Sigmoid colon (tissue), 7 donors: ENCODE results near the gene IL21R. TPM values are rescaled to one million over a fixed set of nuclear protein-coding genes. Genes with fewer than 3 reads are reported as not detected.

ENCODE experiments used
- DNase-seq: peaks from one replicate; pipeline ENCODE4 v3.0.0-alpha.2; 2019
- H3K27ac ChIP-seq, 4 donors: fragments of 200-600 bp; sonication (generic); one replicate each; pipeline ENCODE4 v1.5.1; 2016 to 2019; ENCODE audit warnings: mild to moderate bottlenecking in 1 of 4
- H3K27me3 ChIP-seq, 3 donors: fragments of 200-600 bp; sonication (generic); one replicate each; pipeline ENCODE4 v1.5.1; 2019; ENCODE audit warnings: mild to moderate bottlenecking in 1 of 3
- H3K36me3 ChIP-seq, 4 donors: fragments of 200-600 bp; sonication (generic); one replicate each; pipeline ENCODE4 v1.5.1; 2016 to 2019
- H3K4me1 ChIP-seq, 4 donors: fragments of 200-600 bp; sonication (generic); one replicate each; pipeline ENCODE4 v1.5.1; 2017 to 2019
- H3K4me3 ChIP-seq, 4 donors: fragments of 200-600 bp; sonication (generic); one replicate each; pipeline ENCODE4 v1.5.1; 2017 to 2019; ENCODE audit warnings: mild to moderate bottlenecking in 2 of 4, moderate library complexity in 1 of 4
- H3K9me3 ChIP-seq, 4 donors: fragments of 200-600 bp in 3 of 4; sonication (generic) in 3 of 4; one replicate each; pipeline versions ENCODE4 v1.5.1 to v1.6.1; 2013 to 2019
- EP300 ChIP-seq, 4 donors: sonication (generic); formaldehyde crosslinking; IDR thresholded peaks; one replicate each; pipeline ENCODE4 v1.6.1; 2017; ENCODE audit warnings: antibody characterized with exemption in 4 of 4
- POLR2A ChIP-seq, 2 donors: fragments of 450-650 bp; IDR thresholded peaks; one replicate each; pipeline ENCODE4 v1.6.1; 2016; ENCODE audit warnings: antibody characterized with exemption in 2 of 2, mild to moderate bottlenecking in 2 of 2, moderate library complexity in 2 of 2
- POLR2AphosphoS5 ChIP-seq, 4 donors: sonication (generic); formaldehyde crosslinking; IDR thresholded peaks; one replicate each; pipeline ENCODE4 v1.6.1; 2017; ENCODE audit warnings: antibody characterized with exemption in 4 of 4
- WGBS, 2 donors: extraction: QIAGEN DNeasy Blood & Tissue Kit; methylation state at CpG; one replicate each; pipeline ENCODE4 v1.1.7; 2013; 5-methylcytosine and 5-hydroxymethylcytosine counted together
- intact Hi-C: fragments of 100-400 bp; cut with DNase I; formaldehyde crosslinking; loops from one replicate; pipeline ENCODE4 v1.15.1; 2023
- polyA plus RNA-seq, 3 donors: library from polyadenylated mRNA; stranded (reverse); fragments of 200-250 nt; gene quantifications; one replicate each; pipeline ENCODE4 v1.2.3, GENCODE V29; 2013
- total RNA-seq, 4 donors: library from RNA; depleted of rRNA; stranded (reverse); fragments of >200 nt; gene quantifications; one replicate each; pipeline ENCODE4 v1.1.0, GENCODE V29; 2016
- TF ChIP-seq, protein P1 (sequence below), 4 experiments: fragments of 450-650 bp in 3 of 4; fragments of 200-600 bp in 1 of 4; IDR thresholded peaks; one replicate each; pipeline ENCODE4 v1.5.1; 2016 to 2019; ENCODE audit warnings: antibody characterized with exemption in 4 of 4, mild to moderate bottlenecking in 3 of 4, moderate library complexity in 2 of 4
- donor health status: healthy with polysubstance abuse.
- donor health status: Bipolar disorder and iron deficiency.
- donor health status: healthy.

Gene IL21R
- total and polyA plus RNA-seq, 7 donors: under 0.01 to 7.9 (median 0.27) TPM; not detected in 2

DNA sequence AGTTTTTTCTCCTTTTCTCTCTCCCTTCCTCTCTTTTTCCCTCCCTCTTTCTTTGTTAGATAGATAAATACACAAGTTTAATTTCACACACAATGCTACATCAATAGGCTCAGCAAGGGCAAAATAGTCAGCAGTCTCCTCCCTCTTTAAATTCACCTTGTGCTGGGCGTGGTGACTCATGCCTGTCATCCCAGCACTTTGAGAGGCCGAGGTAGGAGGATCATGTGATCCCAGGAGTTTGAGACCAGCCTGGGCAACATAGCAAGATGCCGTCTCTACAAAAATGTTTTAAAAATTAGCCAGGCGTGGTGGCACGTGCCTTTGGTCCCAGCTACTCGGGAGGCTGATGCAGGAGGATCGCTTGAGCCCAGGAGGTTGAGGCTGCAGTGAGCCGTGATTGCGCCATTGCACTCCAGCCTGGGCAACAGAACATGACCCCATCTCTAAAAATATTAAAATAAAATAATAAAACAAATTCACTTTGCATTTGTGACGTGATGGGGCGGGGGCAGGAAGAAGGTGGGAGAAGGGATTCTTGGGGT, 27.4 kb downstream of the IL21R start:
- Histone ChIP-seq H3K9me3 (no peaks in the 10 kb centered on the region), H3K4me1 (no peaks in the 10 kb centered on the region), H3K4me3 (no peak overlapping the region), H3K36me3 (no peaks in the 10 kb centered on the region), H3K27ac (no peak overlapping the region), H3K27me3 (peaks cover 0 to 33% (median 0%) of the 10 kb centered on the region in 3 donors)
- 75 to 89% methylated on average over 11 of the region's 11 CpGs for WGBS, 2 donors
- intact Hi-C loops: no loop called here
- TF ChIP-seq POLR2AphosphoS5 (IDR thresholded peaks at IDR 0.05) (no peak), POLR2A (IDR thresholded peaks at IDR 0.05) (no peak), EP300 (IDR thresholded peaks at IDR 0.05) (no peak)
- TF ChIP-seq, protein P1, sequence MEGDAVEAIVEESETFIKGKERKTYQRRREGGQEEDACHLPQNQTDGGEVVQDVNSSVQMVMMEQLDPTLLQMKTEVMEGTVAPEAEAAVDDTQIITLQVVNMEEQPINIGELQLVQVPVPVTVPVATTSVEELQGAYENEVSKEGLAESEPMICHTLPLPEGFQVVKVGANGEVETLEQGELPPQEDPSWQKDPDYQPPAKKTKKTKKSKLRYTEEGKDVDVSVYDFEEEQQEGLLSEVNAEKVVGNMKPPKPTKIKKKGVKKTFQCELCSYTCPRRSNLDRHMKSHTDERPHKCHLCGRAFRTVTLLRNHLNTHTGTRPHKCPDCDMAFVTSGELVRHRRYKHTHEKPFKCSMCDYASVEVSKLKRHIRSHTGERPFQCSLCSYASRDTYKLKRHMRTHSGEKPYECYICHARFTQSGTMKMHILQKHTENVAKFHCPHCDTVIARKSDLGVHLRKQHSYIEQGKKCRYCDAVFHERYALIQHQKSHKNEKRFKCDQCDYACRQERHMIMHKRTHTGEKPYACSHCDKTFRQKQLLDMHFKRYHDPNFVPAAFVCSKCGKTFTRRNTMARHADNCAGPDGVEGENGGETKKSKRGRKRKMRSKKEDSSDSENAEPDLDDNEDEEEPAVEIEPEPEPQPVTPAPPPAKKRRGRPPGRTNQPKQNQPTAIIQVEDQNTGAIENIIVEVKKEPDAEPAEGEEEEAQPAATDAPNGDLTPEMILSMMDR (IDR thresholded peaks at IDR 0.05): no peak
- peak; percentile 14 for DNase-seq

DNA sequence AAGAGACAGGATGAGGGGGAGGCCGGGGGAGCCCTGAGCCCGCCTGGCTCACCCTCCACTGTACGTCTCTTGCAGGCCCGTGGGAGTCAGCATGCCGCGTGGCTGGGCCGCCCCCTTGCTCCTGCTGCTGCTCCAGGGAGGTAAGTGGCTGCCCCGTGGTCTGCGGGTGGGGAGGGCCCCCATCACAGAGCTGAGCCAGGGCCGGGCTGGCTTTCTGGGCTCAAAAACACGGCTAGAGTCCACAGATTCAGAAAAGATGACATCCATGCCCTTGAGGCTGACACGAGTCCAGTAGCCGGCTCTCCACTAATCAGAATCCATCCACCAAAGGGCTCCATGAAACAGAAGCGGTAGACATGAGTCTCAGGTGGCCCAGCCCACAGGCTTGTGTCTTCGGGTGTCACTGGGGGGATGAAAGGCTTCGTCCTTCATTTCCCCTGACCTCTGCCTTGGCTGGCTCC, 28.0 kb downstream of the IL21R start:
- Histone ChIP-seq H3K27ac (no peak overlapping the region), H3K4me1 (no peaks in the 10 kb centered on the region), H3K27me3 (peaks cover 0 to 33% (median 0%) of the 10 kb centered on the region in 3 donors), H3K4me3 (no peak overlapping the region), H3K9me3 (no peaks in the 10 kb centered on the region), H3K36me3 (no peaks in the 10 kb centered on the region)
- intact Hi-C loops: no loop called here
- 70 to 77% methylated on average over 16 of the region's 16 CpGs for WGBS, 2 donors
- DNase-seq: peak; percentile 41
- no peak for TF ChIP-seq EP300 (IDR thresholded peaks at IDR 0.05)
- TF ChIP-seq, protein P1 (IDR thresholded peaks at IDR 0.05): no peak
- no peak for TF ChIP-seq POLR2A (IDR thresholded peaks at IDR 0.05)
- no peak for TF ChIP-seq POLR2AphosphoS5 (IDR thresholded peaks at IDR 0.05)

DNA sequence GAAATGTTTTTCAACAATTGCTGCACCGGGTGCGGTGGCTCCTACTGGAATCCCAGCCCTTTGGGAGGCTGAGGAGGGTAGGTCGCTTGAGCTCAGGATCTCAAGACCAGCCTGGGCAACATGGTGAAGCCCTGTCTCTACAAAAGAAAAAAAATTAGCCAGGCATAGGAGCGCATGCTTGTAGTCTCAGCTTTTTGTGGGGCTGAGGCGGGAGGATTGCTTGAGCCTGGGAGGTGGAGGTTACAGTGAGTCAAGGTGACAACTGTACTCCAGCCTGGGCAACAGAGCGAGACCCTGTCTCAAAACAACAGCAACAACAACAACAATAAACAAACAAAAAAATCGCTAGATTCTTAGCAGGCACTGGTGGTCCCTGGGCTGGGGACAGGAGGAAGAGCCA, 28.5 kb downstream of the IL21R start:
- peaks cover 0 to 33% (median 0%) of the 10 kb centered on the region in 3 donors for H3K27me3 ChIP-seq
- no peak overlapping the region for H3K4me3 ChIP-seq
- H3K9me3 ChIP-seq: no peaks in the 10 kb centered on the region
- 80 to 81% methylated on average over 7 of the region's 7 CpGs for WGBS, 2 donors
- H3K27ac ChIP-seq: no peak overlapping the region
- no peak for TF ChIP-seq EP300 (IDR thresholded peaks at IDR 0.05)
- no peak for TF ChIP-seq POLR2A (IDR thresholded peaks at IDR 0.05)
- TF ChIP-seq, protein P1 (IDR thresholded peaks at IDR 0.05): no peak
- no peak for TF ChIP-seq POLR2AphosphoS5 (IDR thresholded peaks at IDR 0.05)
- no peak for DNase-seq
- intact Hi-C loops: no loop called here
- H3K36me3 ChIP-seq: no peaks in the 10 kb centered on the region
- no peaks in the 10 kb centered on the region for H3K4me1 ChIP-seq

DNA sequence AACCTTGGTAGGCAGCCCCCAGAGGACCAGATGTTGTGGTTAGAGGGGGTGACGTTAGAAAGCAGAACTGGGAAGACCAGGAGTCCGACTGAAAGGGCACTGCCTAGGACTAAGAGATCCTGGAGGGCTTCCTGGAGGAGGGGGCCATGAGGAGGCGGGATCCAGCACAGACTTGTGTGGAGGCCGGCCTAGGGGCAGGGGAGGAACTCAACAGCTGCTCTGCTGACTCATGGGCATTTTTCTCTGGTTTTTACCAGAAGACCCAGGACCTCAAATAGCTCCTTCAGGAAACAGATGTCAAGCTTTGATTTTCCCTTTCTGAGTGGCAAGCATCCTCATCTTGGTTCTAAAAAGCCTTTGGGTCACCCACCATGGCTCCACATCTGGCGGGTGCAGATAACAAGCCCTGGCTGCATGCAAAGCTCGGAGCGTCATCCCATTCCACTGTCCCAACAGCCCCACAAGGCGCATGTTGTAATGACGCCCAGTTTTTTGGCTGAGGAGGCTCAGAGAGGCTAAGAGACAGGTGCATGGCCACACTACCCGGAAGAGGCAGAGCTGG, 29.0 kb downstream of the IL21R start:
- 56 to 80% methylated on average over 10 of the region's 10 CpGs for WGBS, 2 donors
- Histone ChIP-seq H3K4me3 (no peak overlapping the region), H3K27me3 (peaks cover 0 to 33% (median 0%) of the 10 kb centered on the region in 3 donors), H3K4me1 (no peaks in the 10 kb centered on the region), H3K36me3 (no peaks in the 10 kb centered on the region), H3K27ac (no peak overlapping the region), H3K9me3 (no peaks in the 10 kb centered on the region)
- intact Hi-C loops: no loop called here
- peak; percentile 29 for DNase-seq
- TF ChIP-seq POLR2AphosphoS5 (IDR thresholded peaks at IDR 0.05): no peak
- TF ChIP-seq, protein P1 (IDR thresholded peaks at IDR 0.05): no peak
- TF ChIP-seq EP300 (IDR thresholded peaks at IDR 0.05): no peak
- no peak for TF ChIP-seq POLR2A (IDR thresholded peaks at IDR 0.05)
